ENCODE measurements around the gene KCNC3.
"Not testable (repeated sequence)": the region's sequence is repeated elsewhere in the genome, so short reads cannot be mapped to it uniquely, and the experiment has no call there.

The KCNC3 gene

GRCh38 chr19:50362030-50362412 is 32.8 kb upstream of the KCNC3 start:
- H3K27me3 Mint-ChIP-seq, result no peaks in the 10 kb centered on the region
- H3K27ac Mint-ChIP-seq, result peak overlapping the region in 1 of 2 donors; percentile 55
- peaks cover 48 to 59% of the 10 kb centered on the region in 2 donors for H3K4me1 Mint-ChIP-seq (ENCODE audit: low read depth in 2 of 2)
- no peak for ATAC-seq (replicated peaks)
- DNase-seq, result no peak
- H3K9me3 Mint-ChIP-seq, result no peaks in the 10 kb centered on the region
- H3K36me3 Mint-ChIP-seq (ENCODE audit: insufficient read depth), result peaks cover 34% of the 10 kb centered on the region
- no peak overlapping the region for H3K4me3 Mint-ChIP-seq

- DNase-seq (no peak), ATAC-seq (replicated peaks) (no peak)
- Mint-ChIP-seq H3K27me3 (no peaks in the 10 kb centered on the region), H3K9me3 (no peaks in the 10 kb centered on the region), H3K4me3 (no peak overlapping the region), H3K4me1 (ENCODE audit: low read depth in 2 of 2) (peaks cover 50 to 61% of the 10 kb centered on the region in 2 donors), H3K27ac (peak overlapping the region in 1 of 2 donors; percentile 55), H3K36me3 (ENCODE audit: insufficient read depth) (peaks cover 36% of the 10 kb centered on the region)
Observed at GRCh38 chr19:50361290-50362029, 32.3 kb upstream of the KCNC3 start.

- H3K27ac Mint-ChIP-seq, result peak overlapping the region; percentile 97 to 98
- DNase-seq (no peak), ATAC-seq (replicated peaks) (no peak)
- peaks cover 32% of the 10 kb centered on the region for H3K36me3 Mint-ChIP-seq (ENCODE audit: insufficient read depth)
- no peaks in the 10 kb centered on the region for H3K9me3 Mint-ChIP-seq
- peaks cover 39 to 49% of the 10 kb centered on the region in 2 donors for H3K4me1 Mint-ChIP-seq (ENCODE audit: low read depth in 2 of 2)
- H3K4me3 Mint-ChIP-seq, result peak overlapping the region; percentile 95
- no peaks in the 10 kb centered on the region for H3K27me3 Mint-ChIP-seq
Observed at GRCh38 chr19:50359328-50359818, 30.2 kb upstream of the KCNC3 start.

DNA sequence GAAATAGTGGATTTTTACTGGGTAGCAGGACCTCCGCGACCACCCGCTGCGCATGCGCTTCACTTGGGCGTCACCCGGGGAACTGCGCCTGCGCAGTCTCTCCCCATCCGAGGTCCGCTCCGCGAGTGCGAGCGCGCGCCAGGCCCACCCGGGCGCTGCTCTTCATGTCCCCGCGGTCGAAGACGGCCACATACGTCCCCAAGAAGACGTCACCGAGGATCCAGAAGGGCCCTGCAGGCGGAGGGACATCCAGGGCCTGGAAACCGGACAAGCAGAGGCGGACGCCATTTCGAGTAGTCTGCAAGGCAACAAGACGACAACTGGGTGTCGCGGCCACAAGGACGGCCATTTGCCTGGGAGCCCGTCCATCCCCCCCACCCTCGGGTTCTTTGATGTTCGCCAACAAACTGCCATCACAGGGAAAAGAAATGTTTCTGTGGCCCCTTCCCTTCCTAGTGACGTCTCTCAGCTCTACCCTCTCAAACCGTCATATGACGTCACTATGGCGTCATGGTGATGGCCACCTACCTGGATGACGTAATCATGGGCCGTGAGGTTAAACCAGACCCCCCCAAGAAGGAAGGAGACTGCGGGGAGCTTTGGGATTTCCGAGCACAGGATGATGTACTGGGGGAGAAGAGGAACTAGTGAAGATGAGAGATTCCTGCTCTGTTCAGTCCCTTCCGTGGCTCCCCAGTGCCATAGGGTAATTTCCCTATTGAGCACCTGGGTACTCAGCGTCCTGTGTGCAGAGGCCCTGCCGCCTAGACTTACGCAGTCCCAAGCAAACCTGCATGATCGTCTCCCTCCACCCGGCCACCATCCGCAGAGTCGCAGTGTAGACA is 29.5 kb upstream of the KCNC3 start:
- H3K4me3 Mint-ChIP-seq, result peak overlapping the region; percentile 95
- H3K27me3 Mint-ChIP-seq, result no peaks in the 10 kb centered on the region
- peak; percentile 32 for ATAC-seq (replicated peaks)
- peaks cover 37 to 46% of the 10 kb centered on the region in 2 donors for H3K4me1 Mint-ChIP-seq (ENCODE audit: low read depth in 2 of 2)
- H3K36me3 Mint-ChIP-seq (ENCODE audit: insufficient read depth), result peaks cover 27% of the 10 kb centered on the region
- peak; percentile 62 to 71 (median 64) for DNase-seq
- peak overlapping the region; percentile 97 to 98 for H3K27ac Mint-ChIP-seq
- no peaks in the 10 kb centered on the region for H3K9me3 Mint-ChIP-seq

GRCh38 chr19:50357178-50358100 is 28.3 kb upstream of the KCNC3 start:
- DNase-seq (peak; percentile 79 to 90 (median 82)), ATAC-seq (replicated peaks) (peak; percentile 84)
- peaks cover 24% of the 10 kb centered on the region for H3K36me3 Mint-ChIP-seq (ENCODE audit: insufficient read depth)
- peak overlapping the region; percentile 95 for H3K4me3 Mint-ChIP-seq
- peak overlapping the region; percentile 97 to 98 for H3K27ac Mint-ChIP-seq
- no peaks in the 10 kb centered on the region for H3K27me3 Mint-ChIP-seq
- peaks cover 30 to 41% of the 10 kb centered on the region in 2 donors for H3K4me1 Mint-ChIP-seq (ENCODE audit: low read depth in 2 of 2)
- H3K9me3 Mint-ChIP-seq, result no peaks in the 10 kb centered on the region

DNA sequence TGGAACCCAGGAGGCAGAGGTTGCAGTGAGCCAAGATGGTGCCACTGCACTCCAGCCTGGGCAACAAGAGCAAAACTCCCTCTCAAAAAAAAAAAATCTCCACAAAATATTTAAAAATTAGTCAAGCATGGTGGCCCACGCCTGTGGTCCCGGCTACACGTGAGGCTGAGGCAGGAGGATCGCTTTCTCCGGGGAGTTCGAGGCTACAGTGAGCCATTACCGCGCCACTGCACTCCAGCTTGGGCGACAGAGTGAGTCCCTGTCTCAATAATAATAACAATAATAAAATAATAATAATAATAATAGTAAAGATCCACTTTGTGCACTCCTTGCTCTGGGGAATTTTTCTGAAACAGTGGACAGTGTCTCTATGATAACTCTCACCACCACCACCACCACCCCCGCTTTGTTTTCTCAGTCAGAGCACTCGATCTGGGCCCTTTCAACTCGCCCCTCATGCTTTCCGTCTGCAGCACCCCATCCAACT is 27.6 kb upstream of the KCNC3 start:
- DNase-seq (no peak), ATAC-seq (replicated peaks) (no peak)
- no peaks in the 10 kb centered on the region for H3K9me3 Mint-ChIP-seq
- peak overlapping the region; percentile 95 for H3K4me3 Mint-ChIP-seq
- peak overlapping the region; percentile 97 to 98 for H3K27ac Mint-ChIP-seq
- H3K36me3 Mint-ChIP-seq (ENCODE audit: insufficient read depth), result peaks cover 24% of the 10 kb centered on the region
- peaks cover 28 to 40% of the 10 kb centered on the region in 2 donors for H3K4me1 Mint-ChIP-seq (ENCODE audit: low read depth in 2 of 2)
- H3K27me3 Mint-ChIP-seq, result peaks cover 0 to 3% of the 10 kb centered on the region in 2 donors

GRCh38 chr19:50353487-50353880 is 24.3 kb upstream of the KCNC3 start:
- Mint-ChIP-seq H3K27me3 (peaks cover 0 to 12% of the 10 kb centered on the region in 2 donors), H3K4me1 (ENCODE audit: low read depth in 2 of 2) (peaks cover 7 to 13% of the 10 kb centered on the region in 2 donors), H3K36me3 (ENCODE audit: insufficient read depth) (peaks cover 16% of the 10 kb centered on the region)
- H3K4me3 Mint-ChIP-seq; H3K27ac Mint-ChIP-seq; H3K9me3 Mint-ChIP-seq; DNase-seq; ATAC-seq (replicated peaks): not testable (repeated sequence)

- Mint-ChIP-seq H3K27ac (no peak overlapping the region), H3K4me1 (ENCODE audit: low read depth in 2 of 2) (peaks cover 4 to 7% of the 10 kb centered on the region in 2 donors), H3K9me3 (no peaks in the 10 kb centered on the region), H3K4me3 (no peak overlapping the region), H3K27me3 (peaks cover 0 to 12% of the 10 kb centered on the region in 2 donors), H3K36me3 (ENCODE audit: insufficient read depth) (peaks cover 4% of the 10 kb centered on the region)
- no peak for ATAC-seq (replicated peaks)
- DNase-seq, result no peak
Observed at GRCh38 chr19:50352242-50352641, 23.1 kb upstream of the KCNC3 start.

- Mint-ChIP-seq H3K4me1 (ENCODE audit: low read depth in 2 of 2) (peaks cover 3 to 7% of the 10 kb centered on the region in 2 donors), H3K9me3 (no peaks in the 10 kb centered on the region), H3K27ac (no peak overlapping the region), H3K36me3 (ENCODE audit: insufficient read depth) (no peaks in the 10 kb centered on the region), H3K4me3 (no peak overlapping the region), H3K27me3 (peaks cover 0 to 18% of the 10 kb centered on the region in 2 donors)
- ATAC-seq (replicated peaks) (no peak), DNase-seq (no peak)
Observed at GRCh38 chr19:50349277-50350057, 20.3 kb upstream of the KCNC3 start.

DNA sequence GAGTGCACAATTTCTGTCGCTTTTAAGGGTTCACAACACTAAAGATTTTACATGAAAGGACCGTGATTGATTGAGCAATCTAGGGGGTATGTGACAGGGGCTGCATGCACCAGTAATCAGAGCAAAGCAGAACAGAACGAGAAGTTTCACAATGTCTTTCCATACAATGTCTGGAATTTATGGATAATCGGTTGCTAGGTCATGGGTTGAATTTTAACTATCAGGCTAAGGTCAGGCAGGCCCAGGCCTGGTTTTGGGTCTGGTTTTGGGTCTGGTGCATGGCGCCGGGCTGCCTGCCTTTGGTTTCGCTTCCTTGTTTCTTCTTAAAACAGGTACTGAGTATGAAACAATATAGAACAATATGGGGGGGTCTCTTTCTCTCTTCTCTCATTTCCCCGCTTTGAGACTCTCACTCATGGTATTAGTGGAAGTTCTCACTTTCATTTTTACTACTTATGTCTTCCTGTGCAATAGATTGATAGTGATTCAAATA is 18.0 kb upstream of the KCNC3 start:
- DNase-seq; ATAC-seq (replicated peaks); H3K36me3 Mint-ChIP-seq (ENCODE audit: insufficient read depth); H3K9me3 Mint-ChIP-seq: not testable (repeated sequence)
- H3K4me3 Mint-ChIP-seq, result peak overlapping the region; percentile 35 to 54
- peaks cover 5 to 10% of the 10 kb centered on the region in 2 donors for H3K4me1 Mint-ChIP-seq (ENCODE audit: low read depth in 2 of 2)
- peaks cover 9 to 28% of the 10 kb centered on the region in 2 donors for H3K27me3 Mint-ChIP-seq
- peak overlapping the region in 1 of 2 donors; percentile 72 for H3K27ac Mint-ChIP-seq

GRCh38 chr19:50344661-50345318 is 15.6 kb upstream of the KCNC3 start:
- Mint-ChIP-seq H3K27ac (no peak overlapping the region), H3K27me3 (peaks cover 9 to 16% of the 10 kb centered on the region in 2 donors), H3K4me1 (ENCODE audit: low read depth in 2 of 2) (peaks cover 5 to 10% of the 10 kb centered on the region in 2 donors), H3K4me3 (no peak overlapping the region), H3K9me3 (no peaks in the 10 kb centered on the region), H3K36me3 (ENCODE audit: insufficient read depth) (no peaks in the 10 kb centered on the region)
- ATAC-seq (replicated peaks), result peak; percentile 33
- DNase-seq, result no peak

Data from effector memory CD8-positive, alpha-beta T cell (primary cell).